ENCODE results near the gene ATP2B2. TPM values are rescaled to one million over a fixed set of nuclear protein-coding genes. Genes with fewer than 3 reads are reported as not detected.

ATP2B2 gene
- total RNA-seq, 4 donors from 2014 or later: 0.31 to 2.9 (median 1.8) TPM

DNA sequence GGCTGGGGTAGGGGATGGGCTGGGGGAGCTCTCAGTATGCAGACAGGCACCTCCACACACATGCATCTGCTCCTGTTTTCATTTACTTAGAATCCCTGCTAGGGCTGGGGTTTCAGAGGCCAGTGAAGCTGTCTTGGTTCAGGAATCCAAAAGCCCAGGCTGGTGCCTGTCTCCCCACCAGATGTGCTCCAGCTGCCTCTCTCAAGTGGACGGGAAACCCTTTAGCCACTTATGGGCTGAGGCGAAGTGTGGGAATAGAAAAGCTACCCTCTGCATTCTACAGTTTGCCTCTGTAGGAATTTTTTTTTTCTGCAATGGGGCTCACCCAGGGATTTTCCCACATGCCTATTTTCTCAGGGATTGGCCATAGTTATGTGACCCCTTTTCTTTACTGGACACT is 72.5 kb downstream of the ATP2B2 start:
- TF ChIP-seq, protein P1, sequence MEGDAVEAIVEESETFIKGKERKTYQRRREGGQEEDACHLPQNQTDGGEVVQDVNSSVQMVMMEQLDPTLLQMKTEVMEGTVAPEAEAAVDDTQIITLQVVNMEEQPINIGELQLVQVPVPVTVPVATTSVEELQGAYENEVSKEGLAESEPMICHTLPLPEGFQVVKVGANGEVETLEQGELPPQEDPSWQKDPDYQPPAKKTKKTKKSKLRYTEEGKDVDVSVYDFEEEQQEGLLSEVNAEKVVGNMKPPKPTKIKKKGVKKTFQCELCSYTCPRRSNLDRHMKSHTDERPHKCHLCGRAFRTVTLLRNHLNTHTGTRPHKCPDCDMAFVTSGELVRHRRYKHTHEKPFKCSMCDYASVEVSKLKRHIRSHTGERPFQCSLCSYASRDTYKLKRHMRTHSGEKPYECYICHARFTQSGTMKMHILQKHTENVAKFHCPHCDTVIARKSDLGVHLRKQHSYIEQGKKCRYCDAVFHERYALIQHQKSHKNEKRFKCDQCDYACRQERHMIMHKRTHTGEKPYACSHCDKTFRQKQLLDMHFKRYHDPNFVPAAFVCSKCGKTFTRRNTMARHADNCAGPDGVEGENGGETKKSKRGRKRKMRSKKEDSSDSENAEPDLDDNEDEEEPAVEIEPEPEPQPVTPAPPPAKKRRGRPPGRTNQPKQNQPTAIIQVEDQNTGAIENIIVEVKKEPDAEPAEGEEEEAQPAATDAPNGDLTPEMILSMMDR (IDR thresholded peaks at IDR 0.05 in 4 of 5, conservative IDR thresholded peaks at IDR 0.05 in 1 of 5): no peak
- no peak for TF ChIP-seq POLR2A (IDR thresholded peaks at IDR 0.05)
- in situ Hi-C loops (cut with MboI; ENCODE audit: low sequenced_read_pairs in 4 of 4): no loop called here
- Histone ChIP-seq H3K27ac (peak overlapping the region; percentile 60 to 97 (median 81)), H3K36me3 (no peaks in the 10 kb centered on the region), H3K27me3 (no peaks in the 10 kb centered on the region), H3K9me3 (no peaks in the 10 kb centered on the region), H3K4me3 (no peak overlapping the region), H3K4me1 (peaks cover 45 to 59% of the 10 kb centered on the region in 2 donors)
- DNase-seq (no peak), ATAC-seq (peak in 1 of 2 donors; percentile 3)
- intact Hi-C loops (cut with DNase I; ENCODE audit: low total_unique reads): loop anchor here (5.0 to 10.0 kb wide), 2 partner anchors 34 to 122 kb away; no protein-coding TSS in a partner anchor

DNA sequence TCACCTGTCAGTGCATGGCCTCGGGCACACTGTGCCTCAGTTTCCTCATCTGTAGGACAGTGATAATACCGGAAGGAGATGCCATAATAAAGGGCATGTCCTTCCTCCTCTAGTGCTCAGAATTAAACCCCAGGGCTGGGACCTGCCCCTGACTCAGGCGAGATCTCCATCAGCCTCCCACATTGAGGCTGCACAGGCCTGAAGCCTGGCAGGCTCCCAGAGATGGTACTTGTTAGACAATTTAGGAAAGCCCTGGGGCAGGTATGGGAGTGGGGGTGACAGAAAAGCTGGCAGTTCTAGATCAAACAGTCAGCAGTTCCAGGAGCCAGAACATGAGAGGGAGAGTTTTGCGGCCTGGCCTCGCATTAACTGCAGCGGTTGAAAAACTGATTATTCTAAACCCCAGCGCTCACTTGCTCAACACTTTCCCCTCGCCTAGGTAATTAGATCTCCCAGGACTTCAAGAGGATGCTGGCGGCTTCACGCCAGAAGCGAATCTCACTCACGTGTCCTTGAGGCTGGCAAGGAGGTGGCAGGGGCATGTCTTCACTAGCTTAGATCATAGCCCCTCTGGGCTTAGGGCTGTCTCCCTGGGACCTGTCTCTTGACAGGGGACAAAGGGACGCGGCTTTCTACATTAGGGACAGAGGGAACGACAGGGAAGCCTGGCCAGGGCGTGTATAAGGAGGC is 73.1 kb downstream of the ATP2B2 start:
- Histone ChIP-seq H3K36me3 (no peaks in the 10 kb centered on the region), H3K27ac (peak overlapping the region; percentile 60 to 97 (median 81)), H3K27me3 (no peaks in the 10 kb centered on the region), H3K4me1 (peaks cover 38 to 54% of the 10 kb centered on the region in 2 donors), H3K9me3 (no peaks in the 10 kb centered on the region), H3K4me3 (no peak overlapping the region)
- in situ Hi-C loops (cut with MboI; ENCODE audit: low sequenced_read_pairs in 4 of 4) (no loop called here), intact Hi-C loops (cut with DNase I; ENCODE audit: low total_unique reads) (loop anchor here (5.0 to 10.0 kb wide), 2 partner anchors 35 to 122 kb away; no protein-coding TSS in a partner anchor)
- TF ChIP-seq POLR2A (IDR thresholded peaks at IDR 0.05): no peak
- TF ChIP-seq, protein P1 (IDR thresholded peaks at IDR 0.05 in 4 of 5, conservative IDR thresholded peaks at IDR 0.05 in 1 of 5): no peak
- peak; percentile 71 to 82 for ATAC-seq
- peak; percentile 32 to 87 for DNase-seq

DNA sequence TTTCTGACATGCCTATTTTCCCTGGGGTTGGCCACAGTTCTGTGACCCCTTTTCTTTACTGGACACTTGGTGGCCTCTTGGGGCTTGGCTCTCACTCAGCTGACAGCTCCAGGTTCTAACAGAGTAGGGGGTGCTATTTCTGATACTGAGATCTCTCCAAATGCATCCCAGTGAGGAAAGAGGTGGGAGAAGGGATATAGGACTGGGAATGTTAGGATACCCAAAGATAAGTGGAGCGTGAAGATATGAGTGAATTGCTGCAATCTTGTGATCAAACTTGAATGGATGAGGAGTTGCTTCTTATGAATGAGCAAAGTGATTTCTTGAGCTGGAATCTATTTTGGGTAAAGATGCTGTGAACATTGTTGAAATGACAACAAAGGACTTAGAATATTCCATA is 74.6 kb downstream of the ATP2B2 start:
- in situ Hi-C loops (cut with MboI; ENCODE audit: low sequenced_read_pairs in 4 of 4): no loop called here
- peaks cover 31 to 48% of the 10 kb centered on the region in 2 donors for H3K4me1 ChIP-seq
- intact Hi-C loops (cut with DNase I; ENCODE audit: low total_unique reads): loop anchor here (5.0 to 10.0 kb wide), 2 partner anchors 36 to 124 kb away; no protein-coding TSS in a partner anchor
- no peak overlapping the region for H3K4me3 ChIP-seq
- H3K36me3 ChIP-seq: no peaks in the 10 kb centered on the region
- peak overlapping the region in 1 of 4 donors; percentile 97 for H3K27ac ChIP-seq
- TF ChIP-seq, protein P1 (IDR thresholded peaks at IDR 0.05 in 4 of 5, conservative IDR thresholded peaks at IDR 0.05 in 1 of 5): no peak
- TF ChIP-seq POLR2A (IDR thresholded peaks at IDR 0.05): no peak
- no peak for ATAC-seq
- DNase-seq: no peak
- no peaks in the 10 kb centered on the region for H3K27me3 ChIP-seq
- no peaks in the 10 kb centered on the region for H3K9me3 ChIP-seq

DNA sequence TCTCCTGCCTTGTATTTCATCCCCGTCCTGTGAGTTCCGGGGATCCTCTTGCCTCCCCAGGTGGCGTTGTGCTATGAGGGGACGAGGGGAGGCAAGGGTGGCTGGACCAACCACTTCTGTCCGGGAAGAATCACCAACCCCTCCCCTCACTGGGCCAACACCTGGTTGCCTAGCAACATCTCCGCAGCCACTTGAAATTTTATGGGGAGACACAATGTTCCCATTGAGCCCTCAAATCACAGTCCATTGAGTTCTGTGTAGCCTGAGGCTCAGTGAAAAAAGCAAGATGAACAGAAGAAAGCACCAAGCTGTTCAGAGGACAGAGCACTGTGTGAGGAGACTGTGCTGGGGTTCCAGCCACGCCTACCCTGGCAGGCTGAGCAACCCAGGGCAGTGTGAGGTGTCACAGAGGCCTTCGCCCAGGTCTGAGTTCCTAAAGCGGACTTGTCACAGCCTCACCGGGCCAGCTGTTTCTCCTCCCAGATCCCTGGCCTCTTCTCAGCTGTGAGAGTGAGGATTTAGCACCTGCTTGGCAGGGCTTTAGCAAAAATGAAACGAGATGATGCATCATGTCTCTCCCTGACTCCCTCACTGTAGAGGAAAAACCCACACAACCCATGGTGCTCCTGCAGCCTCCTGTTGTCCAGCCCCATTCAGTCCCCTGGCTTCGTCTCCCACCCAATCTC is 76.8 kb downstream of the ATP2B2 start:
- intact Hi-C loops (cut with DNase I; ENCODE audit: low total_unique reads): no loop called here
- Histone ChIP-seq H3K27me3 (no peaks in the 10 kb centered on the region), H3K36me3 (no peaks in the 10 kb centered on the region), H3K27ac (peak overlapping the region; percentile 62 to 78 (median 66)), H3K4me3 (no peak overlapping the region), H3K4me1 (peaks cover 25 to 46% of the 10 kb centered on the region in 2 donors), H3K9me3 (no peaks in the 10 kb centered on the region)
- in situ Hi-C loops (cut with MboI; ENCODE audit: low sequenced_read_pairs in 4 of 4): no loop called here
- peak; percentile 65 to 80 for ATAC-seq
- no peak for TF ChIP-seq POLR2A (IDR thresholded peaks at IDR 0.05)
- TF ChIP-seq, protein P1 (IDR thresholded peaks at IDR 0.05 in 4 of 5, conservative IDR thresholded peaks at IDR 0.05 in 1 of 5): no peak
- peak; percentile 57 to 70 for DNase-seq
